ENCODE data around the gene PNMA8A.

DNA sequence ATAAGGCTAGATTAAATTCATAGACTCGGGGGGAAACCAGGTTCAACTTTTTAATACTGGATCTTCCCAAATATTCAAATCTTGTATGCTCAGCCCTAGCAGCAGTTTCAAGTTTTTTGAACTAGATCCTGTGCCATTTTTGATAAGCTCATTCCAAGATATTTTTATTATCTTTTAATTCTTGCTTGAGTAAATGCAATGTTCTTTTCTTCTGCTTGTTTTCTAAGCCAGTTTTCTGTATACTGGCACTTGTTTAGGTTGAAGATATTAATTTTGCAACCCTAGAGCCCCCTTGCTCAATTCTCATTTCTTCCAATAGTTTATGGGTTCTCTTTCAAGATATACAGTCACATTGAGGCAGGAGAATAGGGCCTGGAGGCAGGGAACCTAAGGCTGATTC, 29.5 kb downstream of the PNMA8A start:
- no peak for TF ChIP-seq CTCF (IDR thresholded peaks at IDR 0.05)
- no peak for TF ChIP-seq EP300 (IDR thresholded peaks at IDR 0.05)
